ENCODE data around the gene KLRG1.

The KLRG1 gene

DNA sequence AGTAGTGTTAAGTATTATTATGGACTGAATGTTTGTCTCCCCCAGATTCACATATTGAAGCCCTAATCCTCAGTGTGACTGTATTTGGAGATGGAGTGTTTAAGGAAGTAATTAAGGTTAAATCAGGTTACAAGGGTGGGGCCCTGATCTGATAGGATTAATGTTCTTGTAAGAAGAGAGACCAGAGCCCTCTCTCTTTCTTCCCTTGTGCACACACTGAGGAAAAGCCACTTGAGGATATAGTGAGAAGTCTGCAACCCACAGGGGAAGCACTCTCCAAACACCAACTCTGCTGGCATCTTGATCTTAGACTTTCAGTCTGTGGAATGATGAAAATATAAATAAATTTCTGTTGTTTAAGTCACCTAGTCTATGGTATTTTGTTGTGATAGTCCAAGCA, 2.2 kb upstream of the KLRG1 start:
- DNase-seq, result no peak

DNA sequence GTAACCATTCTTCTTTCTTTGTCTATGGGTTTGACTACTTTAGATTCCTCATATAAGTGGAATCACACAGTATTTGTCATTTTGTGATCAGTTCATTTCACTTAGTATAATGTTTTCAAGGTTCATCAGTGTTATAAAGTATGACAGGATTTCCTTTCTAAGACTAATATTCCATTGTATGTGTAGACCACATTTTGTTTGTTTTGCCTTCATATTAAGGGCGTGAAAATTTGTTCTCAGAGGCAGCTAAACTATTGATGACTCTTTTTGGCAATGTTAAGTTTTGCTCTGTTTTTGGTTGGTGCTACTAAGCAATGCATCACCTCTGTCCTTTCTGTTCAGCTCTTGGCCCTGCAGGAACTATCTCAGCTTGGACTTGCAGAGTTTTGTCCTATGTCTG, 1.7 kb upstream of the KLRG1 start:
- no peak for DNase-seq

DNA sequence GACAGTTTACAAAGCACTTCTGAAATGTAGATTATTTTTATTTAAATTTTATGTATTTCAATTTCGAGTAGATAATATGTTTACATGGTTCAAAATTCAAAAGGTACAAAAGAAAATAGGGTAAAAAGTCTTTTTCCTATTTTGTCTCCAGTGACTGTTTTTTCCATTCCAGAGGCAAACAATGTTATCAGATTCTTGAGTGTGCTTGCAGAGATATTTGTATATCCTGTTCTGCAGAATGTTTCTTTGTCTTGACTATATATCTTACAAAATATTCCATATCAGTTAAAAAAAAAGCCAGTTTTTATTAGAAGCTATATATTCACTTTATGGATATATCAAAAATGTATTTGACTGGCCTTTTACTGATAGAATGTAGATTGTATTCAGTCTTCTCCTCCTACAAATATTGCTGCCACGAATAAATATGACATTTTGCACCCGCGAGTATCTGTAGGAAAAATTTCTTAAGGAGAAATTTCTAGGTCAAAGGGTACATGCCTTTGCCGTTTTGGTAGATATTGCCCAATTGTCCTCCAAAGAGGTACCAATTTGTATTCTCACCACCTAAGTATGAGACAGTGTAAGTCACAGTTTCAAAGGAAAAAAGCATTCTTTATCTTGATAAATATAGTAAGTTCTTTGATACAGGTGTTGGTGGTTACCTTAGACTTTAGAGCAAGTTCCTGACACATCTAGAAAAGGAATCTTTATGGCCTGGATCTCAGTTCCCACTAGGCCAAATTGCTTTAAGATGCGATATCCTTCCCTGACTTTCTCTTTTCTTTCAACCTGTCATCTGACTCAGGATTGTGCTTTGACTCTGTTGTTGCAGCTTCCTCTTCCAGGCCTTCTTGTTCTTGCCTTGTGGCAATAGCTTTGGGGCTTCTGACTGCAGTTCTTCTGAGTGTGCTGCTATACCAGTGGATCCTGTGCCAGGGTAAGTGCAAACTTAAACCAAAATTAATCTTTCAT, 2.3 kb downstream of the KLRG1 start:
- DNase-seq, result no peak

- no peak for DNase-seq
Observed at GRCh38 chr12:8993827-8994226, 4.5 kb downstream of the KLRG1 start.

- DNase-seq, result no peak
Observed at GRCh38 chr12:8995021-8995775, 5.9 kb downstream of the KLRG1 start.

GRCh38 chr12:8996682-8997405, 7.5 kb downstream of the KLRG1 start:
- no peak for DNase-seq

DNA sequence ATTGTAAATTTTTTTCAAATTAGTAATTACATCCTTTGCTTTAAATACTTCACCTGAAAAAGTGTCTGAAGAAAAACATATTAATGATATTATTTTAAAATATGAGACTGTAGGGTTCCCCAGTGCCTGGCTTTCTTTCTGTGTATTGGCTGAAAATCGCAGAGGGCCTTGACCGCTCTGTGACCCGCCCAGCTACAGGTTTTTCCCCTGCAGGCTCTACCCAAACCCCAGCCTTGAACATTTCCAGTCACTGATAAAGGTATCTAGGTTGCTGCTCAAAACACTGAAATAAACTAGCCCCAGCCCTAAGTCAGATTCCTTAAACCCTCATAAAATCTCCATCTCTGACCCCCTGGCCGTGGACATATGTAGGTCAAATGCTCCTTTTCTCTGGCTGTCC, 11.9 kb downstream of the KLRG1 start:
- DNase-seq, result no peak

GRCh38 chr12:9002335-9002734, 13.0 kb downstream of the KLRG1 start:
- no peak for DNase-seq

GRCh38 chr12:9022592-9022991, 33.2 kb downstream of the KLRG1 start:
- no peak for DNase-seq

GRCh38 chr12:9024512-9024911, 35.2 kb downstream of the KLRG1 start:
- DNase-seq, result no peak

DNA sequence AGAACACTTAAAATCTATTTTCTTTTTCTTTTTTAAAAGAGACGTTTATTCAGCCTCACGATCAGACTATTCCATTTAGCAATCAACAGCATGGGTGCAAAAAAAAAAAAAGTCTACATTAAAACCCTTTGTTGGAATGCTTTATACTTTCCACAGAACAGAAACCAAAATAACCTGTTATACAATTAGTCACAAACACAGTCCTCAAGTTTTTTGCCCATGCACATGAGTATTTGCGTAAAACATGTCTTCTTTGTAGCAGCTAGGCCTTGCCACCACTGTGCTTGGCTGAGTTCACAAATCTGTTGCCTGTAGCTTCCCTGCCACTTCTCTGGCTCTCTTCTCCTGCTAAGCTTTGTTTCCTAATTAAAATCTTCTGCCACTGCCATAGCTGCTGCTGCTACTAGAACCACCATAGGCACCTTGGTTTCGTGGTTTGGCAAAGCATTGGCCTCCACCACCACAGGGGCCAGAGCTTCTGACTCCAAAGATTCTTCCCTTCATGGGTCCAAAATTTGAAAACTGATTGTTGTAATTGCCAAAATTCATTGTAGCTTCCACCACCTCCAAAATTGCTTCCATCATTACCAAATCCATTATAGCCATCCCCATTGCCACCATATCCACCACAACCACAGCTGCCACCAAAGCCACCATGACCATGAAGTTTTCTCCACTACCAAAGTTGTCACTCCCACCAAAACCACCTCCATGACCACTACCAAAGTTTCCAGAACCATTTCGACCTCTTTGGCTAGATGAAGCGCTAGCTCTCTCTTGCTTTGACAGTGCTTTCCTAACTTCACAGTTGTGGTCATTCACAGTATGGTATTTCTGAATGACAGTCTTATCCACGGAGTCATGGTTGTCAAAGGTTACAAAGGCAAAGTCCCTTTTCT, 38.1 kb downstream of the KLRG1 start:
- DNase-seq, result no peak

GRCh38 chr12:9030776-9031175, 41.4 kb downstream of the KLRG1 start:
- no peak for DNase-seq

GRCh38 chr12:9032202-9032964, 43.0 kb downstream of the KLRG1 start:
- no peak for DNase-seq

DNA sequence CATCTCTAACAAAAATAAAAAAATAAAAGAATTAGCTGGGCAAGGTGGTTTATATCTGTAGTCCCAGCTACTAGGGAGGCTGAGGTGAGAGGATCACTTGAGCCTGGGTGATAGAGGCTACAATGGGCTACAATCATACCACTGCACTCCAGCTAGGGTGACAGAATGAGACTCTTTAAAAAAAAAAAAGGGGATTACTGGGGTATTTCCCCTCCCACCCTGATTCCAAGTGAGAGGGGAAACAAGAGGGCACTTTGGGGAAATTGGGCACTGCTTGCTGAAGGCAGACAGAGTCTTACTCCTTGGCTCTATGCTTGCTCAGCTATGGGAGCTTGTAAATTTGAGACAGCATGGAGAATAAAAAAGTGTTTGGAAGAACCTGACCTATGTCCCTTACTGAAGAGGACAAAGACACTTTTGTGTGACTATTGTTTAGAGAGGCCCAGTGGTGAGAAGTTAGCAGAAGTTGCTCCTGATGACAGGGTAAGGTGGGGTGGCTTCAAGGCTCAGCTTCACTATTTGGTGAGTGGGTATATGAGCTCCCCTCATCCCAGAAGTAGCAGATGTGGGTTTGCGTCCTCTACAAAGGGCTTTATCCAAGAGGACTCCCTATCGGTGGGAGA, 44.0 kb downstream of the KLRG1 start:
- DNase-seq, result no peak

GRCh38 chr12:9034095-9034494, 44.7 kb downstream of the KLRG1 start:
- no peak for DNase-seq

DNA sequence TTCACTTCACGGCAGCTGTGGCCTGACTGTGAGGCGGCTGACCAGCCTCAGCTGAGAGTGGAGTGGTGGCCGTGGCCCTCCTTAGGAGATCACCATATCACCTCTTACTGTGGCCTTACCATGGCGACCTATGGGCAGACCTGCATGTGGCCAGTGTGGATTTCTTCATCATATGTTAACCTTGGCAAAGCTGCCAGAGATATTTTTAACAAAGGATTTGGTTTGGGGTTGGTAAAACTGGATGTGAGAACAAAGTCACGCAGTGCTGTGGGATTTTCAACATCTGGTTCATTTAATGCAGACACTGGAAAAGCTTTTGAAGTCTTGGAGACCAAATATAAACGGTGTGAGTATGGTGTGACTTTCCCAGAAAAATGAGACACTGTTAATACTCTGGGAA, 46.9 kb downstream of the KLRG1 start:
- DNase-seq, result no peak

DNA sequence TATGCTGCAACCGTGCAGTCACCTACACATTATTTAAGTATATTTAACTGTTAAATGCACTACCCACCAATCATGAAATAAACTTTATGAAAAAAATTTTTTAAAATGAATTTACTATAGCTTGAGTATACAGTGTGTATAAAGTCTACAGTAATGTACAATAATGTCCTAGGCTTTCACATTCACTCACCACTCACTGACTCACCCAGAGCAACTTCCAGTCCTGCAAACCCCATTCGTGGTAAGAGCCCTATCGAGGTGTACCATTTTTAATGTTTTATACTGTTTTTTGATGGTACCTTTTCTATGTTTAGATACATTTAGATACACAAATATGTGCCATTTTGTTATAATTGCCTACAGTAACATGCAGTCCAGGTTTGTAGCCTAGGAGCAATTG, 48.1 kb downstream of the KLRG1 start:
- DNase-seq, result no peak

- no peak for DNase-seq
Observed at GRCh38 chr12:9039397-9039977, 50.1 kb downstream of the KLRG1 start.

GRCh38 chr12:9040484-9041186, 51.3 kb downstream of the KLRG1 start:
- no peak for DNase-seq

DNA sequence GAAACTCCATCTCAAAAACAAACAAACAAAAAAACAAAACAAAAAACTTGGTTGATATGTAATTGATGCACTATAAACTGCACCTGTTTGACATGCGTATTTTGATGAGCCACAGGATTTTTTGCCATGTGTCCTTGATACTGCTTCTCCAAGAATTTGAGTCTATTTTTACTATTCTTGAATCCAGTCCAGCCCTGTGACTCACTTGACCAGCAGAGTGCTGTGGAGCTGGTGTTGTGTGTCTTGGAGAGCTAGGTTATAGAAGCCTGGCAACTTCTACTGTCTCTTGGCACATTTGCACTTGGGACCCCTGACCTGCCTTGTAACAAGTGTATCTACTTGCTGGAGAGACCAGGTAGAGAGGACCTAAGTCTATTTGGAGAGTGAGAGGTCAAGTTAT, 52.0 kb downstream of the KLRG1 start:
- DNase-seq, result no peak
